Activated naive CD4-positive, alpha-beta T cell treated with anti-CD3 and anti-CD28 coated beads, Interleukin-2, amount 50 U/mL, for 16 hours (primary cell): ENCODE measurements around the gene DPEP2.
"Not testable (repeated sequence)": the region's sequence is repeated elsewhere in the genome, so short reads cannot be mapped to it uniquely, and the experiment has no call there.

Experiments
- DNase-seq: peaks from one replicate; pipeline ENCODE4 v3.0.0-alpha.2; 2020

Gene DPEP2, protein sequence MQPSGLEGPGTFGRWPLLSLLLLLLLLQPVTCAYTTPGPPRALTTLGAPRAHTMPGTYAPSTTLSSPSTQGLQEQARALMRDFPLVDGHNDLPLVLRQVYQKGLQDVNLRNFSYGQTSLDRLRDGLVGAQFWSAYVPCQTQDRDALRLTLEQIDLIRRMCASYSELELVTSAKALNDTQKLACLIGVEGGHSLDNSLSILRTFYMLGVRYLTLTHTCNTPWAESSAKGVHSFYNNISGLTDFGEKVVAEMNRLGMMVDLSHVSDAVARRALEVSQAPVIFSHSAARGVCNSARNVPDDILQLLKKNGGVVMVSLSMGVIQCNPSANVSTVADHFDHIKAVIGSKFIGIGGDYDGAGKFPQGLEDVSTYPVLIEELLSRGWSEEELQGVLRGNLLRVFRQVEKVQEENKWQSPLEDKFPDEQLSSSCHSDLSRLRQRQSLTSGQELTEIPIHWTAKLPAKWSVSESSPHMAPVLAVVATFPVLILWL

DNA sequence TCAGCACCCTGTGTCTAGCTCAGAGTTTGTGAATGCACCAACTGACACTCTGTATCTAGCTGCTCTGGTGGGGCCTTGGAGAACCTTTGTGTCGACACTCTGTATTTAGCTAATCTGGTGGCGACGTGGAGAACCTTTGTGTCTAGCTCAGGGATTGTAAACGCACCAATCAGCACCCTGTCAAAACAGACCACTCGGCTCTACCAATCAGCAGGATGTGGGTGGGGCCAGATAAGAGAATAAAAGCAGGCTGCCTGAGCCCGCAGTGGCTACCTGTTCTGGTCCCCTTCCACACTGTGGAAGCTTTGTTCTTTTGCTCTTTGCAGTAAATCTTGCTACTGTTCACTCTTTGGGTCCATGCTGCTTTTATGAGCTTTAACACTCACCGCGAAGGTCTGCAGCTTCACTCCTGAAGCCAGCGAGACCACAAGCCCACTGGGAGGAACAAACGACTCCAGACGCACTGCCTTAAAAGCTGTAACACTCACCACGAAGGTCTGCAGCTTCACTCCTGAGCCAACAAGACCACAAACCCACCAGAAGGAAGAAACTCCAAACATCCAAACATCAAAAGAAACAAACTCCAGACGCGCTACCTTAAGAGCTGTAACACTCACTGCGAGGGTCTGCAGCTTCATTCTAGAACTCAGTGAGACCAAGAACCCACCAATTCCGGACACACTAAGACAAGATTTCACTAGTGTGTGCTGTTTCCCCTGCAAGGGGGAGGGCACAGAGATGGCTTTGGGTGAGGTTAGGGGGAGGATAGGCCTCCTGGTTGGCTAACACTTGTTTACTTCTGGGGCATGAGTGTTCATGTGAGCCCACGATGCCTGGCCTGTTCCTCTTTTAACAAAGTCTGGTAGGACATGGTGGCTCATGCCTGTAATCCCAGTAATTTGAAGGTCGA is at the start of gene DPEP2:
DPEP2 (minus strand) TSS at position 706 of the 910 bp plus-strand sequence. CDS start 6,272 bp downstream, outside the sequence.
- peak; percentile 36 for DNase-seq

DNA sequence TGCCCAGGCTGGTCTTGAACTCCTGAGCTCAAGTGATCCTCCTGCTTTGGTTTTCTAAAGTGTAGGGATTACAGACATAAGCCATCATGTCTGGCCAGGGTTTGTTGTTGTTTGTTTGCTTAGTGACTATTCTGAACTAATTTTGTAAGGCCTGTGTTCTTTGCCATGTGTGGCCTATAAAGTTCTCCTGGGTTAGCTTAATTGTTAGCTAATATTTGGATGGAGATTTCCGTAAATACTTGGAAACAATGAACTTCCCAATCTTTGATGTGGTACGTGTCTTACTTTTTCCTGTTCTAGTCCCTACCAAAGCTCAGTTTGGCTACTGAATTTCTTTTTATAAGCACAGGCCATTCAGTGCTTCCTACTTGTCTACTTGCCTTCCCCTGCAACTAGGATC is 48.7 kb upstream of the DPEP2 start:
- DNase-seq = no peak

DNA sequence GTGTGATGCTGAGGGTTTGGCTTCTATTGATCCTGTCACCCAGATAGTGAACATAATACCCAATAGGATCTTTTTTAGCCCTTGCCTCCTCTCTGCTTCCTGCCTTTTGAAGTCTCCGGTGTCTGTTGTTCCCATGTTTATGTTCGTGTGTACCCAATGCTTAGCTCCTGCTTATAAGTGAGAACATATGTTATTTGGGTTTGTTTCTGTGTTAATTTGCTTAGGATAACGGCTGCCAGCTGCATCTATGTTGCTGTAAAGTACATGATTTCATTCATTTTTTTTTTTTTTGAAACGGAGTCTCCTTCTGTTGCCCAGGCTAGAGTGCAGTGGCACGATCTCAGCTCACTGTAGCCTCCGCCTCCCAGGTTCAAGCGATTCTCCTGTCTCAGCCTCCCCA is 46.8 kb upstream of the DPEP2 start:
- no peak for DNase-seq

DNA sequence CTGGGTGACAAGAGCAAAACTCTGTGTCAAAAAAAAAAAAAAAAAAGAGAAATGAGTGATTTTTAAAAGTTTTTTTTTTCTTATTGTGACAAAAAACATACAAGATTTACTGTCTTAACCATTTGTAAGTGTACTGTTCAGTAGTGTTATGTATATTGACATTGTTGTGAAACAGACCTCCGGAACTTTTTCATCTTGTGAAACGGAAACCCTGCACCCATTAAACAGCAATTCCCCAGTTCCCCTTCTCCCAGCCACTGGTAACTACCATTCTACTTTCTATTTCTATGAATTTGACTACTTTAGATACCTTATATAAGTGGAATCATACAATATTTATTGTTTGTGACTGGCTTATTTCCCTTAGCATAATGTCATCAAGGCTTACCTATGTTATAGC is 42.5 kb upstream of the DPEP2 start:
- no peak for DNase-seq

DNA sequence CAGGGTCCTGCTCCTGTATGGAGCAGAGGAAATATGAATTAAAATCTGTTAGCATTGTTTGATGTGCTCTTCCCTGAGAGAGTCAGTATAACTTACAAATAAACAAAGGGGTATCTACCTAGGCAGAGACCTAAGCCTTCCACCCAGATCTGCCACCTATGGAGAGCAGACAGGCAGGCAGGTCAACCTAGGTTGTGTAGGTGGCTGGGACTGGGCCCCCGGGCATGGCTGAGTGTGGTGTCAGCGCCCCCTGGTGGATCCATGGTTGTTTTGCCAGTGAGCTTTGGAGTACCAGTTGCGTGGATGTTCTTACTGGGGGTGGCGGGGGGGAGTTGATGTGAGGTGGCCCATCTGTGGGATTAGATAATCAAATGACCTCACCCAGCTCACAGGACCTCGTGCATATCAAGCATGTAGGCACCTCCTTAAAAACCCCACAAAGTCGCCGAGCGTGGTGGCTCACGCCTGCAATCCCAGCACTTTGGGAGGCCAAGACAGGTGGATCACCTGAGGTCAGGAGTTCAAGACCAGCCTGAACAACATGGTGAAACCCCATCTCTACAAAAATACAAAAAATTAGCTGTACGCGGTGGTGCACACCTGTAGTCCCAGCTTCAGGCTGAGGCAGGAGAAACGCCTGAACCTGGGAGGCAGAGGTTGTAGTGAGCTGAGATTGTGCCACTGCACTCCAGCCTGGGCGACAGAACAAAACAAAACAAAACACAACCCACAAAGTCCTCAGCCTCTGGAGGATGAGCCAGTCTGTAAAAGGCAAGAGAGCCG is 41.4 kb upstream of the DPEP2 start:
- peak; percentile 88 for DNase-seq

DNA sequence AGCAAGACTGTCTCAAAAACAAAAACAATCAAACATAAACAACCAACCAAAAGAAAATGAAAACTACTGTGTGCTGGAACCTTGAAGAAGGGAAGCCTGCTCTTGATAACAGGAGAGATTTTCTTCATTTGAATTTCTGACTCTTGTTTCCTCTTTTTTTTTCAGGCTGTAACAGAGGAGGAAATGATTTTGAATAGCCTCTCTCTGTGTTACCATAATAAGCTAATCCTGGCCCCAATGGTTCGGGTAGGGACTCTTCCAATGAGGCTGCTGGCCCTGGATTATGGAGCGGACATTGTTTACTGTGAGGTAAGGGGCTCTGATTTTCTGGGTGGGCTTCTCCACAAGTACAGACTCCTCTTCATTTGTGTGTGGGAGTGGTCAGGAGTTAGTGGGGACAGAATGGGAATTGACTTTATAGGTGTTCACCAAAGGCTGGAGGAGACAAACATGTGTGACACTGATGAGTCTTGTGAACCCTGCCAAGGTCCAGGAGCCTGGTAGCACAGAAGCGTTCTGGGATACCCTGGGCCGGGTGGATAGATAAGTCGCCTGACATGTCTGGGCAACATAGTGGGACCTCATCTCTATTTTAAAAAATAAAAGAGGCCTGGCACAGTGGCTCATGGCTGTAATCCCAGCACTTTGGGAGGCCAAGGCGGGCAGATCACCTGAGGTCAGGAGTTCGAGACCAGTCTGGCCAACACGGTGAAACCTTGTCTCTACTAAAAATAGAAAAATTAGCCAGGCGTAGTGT is 38.7 kb upstream of the DPEP2 start:
- DNase-seq = no peak

DNA sequence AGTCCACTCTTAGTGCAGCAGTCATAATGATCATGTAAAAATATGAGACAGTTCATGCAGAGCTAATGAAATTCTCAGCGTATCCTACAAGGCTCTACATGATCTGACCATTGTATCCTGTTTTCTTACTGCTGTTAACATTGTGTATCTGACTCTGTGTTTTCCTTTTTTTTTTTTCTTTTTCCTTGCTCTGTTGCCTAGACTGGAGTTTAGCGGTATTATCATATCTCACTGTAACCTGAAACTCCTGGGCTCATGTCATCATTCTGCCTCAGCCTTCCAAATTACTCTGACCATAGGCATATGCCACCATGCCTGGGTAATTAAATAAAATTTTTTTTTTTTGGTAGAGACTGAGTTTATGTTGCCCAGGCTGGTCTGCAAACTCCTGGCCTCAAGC is 35.9 kb upstream of the DPEP2 start:
- DNase-seq = no peak

DNA sequence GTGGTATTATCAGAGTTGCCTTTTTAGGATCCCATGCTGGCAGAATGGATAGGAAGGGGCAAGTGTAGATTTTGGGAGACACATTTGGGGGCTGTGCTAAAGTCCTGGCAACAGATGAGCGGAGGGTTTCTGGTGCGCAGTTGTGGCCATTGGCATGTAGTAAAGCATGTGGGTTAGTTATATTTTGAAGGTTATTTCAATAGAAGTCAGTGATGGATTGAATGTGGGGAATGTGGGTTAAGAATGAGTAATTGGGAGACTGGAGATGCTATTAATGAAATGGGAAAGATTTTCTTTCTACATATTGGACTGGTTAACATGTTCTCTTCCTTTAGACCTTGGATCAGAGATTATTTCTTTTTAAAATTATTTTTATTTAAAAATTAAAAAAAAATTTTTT is 33.8 kb upstream of the DPEP2 start:
- no peak for DNase-seq

DNA sequence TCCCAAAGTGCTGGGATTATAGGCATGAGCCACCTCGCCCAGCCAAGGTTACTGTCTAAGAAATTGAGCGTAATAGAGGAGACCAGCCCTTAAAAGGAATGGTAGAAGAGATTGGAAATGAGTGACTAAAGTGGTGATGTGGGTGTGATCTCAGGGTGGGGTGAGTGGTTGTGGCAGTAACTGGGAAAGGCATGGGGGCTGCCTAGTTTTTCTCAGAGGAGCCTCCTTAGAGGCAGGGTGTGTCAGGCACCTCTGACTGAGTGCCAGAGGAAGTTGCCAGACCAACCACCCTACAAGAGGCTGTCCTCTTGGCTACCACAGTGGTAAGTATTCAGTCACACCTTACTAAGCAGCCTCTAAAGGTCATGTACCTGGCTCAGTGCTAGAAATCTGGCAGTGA is 32.7 kb upstream of the DPEP2 start:
- no peak for DNase-seq

DNA sequence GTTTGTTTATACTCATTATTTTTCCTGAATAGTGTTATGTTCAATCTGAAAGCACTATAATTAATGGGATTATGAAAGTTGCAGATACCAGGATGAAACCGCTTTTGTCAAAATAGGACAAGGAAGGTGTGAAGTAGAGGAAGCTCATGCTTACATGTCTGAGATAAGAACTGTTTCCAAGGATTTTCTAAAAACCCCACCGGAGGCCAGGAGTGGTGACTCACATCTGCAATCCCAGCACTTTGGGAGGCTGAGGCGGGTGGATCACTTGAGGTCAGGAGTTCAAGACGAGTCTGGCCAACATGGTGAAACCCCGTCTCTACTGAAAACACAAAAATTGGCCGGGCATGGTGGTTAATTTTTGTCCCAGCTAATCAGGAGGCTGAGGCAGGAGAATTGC is 30.8 kb upstream of the DPEP2 start:
- DNase-seq = not testable (repeated sequence)

DNA sequence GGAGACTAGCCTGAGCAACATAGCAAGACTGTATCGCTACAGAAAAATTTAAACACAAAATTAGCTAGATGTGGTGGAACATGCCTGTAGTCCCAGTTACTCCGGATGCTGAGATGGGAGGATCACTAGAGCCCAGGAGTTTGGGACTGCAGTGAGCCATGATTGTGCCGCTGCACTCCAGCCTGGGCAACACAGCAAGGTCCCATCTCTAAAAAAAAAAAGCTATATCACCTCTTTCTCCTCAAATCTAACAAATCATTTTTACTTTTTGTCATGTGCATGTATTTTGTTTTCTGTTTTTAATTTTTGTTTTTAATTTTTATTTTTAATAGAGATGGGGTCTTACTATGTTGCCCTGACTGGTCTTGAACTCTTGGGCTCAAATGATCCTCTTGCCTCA is 29.7 kb upstream of the DPEP2 start:
- no peak for DNase-seq

DNA sequence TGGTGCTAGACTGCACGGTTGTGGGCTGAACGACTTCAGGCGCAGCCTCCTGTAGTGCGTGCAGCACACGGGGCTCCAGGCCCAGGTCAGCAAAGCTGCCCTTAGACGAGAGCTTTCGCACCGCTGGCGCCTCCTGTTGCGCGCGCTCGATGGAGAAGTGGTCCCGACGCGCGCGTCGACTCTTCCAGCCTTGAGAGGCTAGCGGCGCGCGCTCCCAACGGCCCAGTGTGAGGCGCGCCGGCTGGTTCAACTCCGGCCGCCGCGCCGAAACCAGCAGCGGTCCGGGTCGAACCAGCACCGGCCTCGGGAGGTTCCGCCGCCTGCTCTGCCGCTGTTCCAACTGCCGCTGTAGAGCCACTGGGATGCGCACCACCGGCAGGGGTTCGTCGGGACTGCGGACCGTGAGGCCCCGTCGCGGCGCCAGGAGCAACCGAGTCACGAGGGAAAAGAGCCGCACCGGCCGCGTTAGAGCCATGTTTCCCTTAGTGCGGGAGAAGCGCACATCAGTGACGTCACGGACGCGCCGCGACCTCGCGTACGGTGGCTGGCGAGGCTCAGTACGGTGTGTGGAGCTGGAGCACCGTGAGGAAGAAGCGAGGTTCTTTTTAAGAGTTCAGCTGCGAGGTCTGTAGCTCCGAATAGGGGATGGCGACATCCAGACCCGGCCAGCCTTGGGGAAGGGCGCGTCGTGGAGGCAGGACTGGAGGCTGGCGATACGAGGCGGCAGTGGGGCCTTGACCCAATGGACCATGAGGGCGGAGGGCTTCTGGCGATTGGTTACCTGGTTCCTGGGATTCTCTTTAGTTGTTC is 23.6 kb upstream of the DPEP2 start, which contains the start of the genes DDX28 and DUS2:
DDX28 (minus strand) TSS at position 505 of the 810 bp plus-strand sequence; CDS start at position 475, 30 bp downstream.
DUS2 (plus strand) TSS at position 557 of the 810 bp plus-strand sequence. CDS start 14,740 bp downstream, outside the sequence.
- peak; percentile 93 for DNase-seq

DNA sequence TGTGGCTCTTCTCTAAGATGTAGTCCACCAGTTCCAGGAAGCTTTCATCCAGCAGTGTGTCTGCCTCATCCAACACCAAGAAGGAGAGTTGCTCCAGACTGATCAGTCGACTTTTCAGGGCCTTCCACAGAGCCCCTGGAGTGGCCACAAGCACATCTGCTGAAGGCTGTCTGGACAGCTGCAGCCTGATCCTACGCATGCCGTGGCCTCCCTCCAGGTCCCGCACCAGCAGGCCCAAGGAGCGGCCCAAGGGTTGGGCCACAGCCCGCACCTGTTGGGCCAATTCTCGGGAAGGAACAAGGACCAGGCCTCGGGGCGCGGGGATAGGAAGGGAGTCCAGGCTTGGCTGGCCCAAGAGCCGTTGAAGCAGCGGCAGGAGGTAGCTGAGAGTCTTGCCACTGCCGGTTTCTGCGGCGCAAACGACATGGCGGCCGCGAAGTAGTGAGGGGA is 23.0 kb upstream of the DPEP2 start:
- DNase-seq = no peak

DNA sequence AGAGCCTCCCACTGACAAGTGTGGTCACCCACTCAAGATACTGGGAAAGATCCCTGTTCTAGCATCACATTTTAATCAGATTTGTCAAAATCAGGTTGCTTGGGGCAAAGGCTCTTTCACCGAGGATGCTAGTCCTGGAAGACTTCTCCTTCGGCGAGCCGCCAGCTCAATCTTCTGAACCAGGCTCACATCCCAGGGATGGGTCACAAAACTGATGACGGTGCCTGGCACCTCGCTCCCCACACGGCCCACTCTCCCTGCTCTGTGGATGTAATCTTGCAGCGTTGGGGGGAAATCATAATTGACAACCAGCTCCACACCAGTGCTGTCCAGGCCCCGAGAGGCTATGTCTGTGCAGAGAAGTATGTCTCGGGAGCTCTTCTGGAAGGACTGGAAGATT is 22.2 kb upstream of the DPEP2 start:
- DNase-seq = no peak

DNA sequence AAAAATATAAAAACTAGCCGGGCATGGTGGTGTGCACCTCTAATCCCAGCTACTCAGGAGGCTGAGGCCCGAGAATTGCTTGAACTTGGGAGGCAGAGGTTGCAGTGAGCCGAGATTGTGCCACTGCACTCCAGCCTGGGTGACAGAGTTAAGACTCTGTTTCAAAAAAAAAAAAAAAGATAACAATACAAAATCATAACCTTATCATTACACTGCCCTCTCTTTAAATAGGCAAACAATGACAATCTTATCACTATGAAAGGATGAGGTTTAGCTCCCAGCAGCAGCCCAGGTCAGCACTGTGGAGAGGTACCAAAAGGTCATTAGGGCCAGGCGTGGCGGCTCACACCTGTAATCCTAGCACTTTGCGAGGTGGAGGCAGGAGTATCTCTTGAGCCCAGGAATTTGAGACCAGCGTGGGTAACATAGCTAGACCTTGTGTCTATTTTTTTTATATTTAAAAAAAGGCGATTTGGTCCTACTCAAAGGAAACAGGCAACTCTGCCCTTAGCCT is 19.9 kb upstream of the DPEP2 start:
- no peak for DNase-seq

DNA sequence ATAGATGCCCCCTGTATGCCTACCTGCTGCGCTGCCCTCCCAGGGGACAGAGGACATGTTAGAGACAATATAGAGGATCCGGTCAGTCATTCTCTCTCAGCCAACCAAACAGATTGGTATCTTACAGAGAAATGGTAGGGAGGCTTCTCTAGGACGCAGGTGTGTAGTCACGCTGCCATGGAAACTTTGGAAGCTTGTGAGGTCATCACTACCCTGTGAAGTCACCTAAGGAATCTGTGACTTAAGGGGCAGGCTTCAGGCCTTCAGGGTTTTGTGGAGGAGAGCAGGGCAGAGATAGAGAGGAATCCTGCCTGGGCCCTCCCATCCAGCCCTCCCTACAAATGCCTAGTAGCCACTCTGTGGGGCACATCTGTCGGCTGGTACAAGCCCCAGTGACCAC is 16.4 kb upstream of the DPEP2 start, which contains the start of gene DPEP2NB:
DPEP2NB (minus strand) TSS at position 231 of the 400 bp plus-strand sequence; CDS start at position 90, 141 bp downstream.
- DNase-seq = no peak

DNA sequence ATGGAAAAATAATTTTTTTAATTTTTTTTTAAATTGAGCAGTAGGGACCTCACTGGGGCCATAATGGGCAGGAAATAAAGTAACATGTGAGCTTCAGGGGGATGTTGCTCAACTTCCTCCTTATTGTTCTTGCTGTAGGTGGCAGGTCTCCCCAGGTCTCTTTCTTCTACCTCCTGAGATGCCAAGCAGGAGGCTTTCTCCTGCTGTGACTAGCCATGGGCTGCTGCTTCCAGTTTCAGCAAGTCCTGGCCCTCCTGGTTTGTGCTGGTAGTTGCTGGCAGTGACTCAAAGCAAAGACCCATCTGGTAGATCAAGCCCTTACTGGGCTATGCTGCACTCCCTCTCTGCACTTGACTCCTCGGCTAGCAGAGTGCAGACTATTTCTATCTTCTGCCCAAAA is 14.2 kb upstream of the DPEP2 start:
- no peak for DNase-seq

DNA sequence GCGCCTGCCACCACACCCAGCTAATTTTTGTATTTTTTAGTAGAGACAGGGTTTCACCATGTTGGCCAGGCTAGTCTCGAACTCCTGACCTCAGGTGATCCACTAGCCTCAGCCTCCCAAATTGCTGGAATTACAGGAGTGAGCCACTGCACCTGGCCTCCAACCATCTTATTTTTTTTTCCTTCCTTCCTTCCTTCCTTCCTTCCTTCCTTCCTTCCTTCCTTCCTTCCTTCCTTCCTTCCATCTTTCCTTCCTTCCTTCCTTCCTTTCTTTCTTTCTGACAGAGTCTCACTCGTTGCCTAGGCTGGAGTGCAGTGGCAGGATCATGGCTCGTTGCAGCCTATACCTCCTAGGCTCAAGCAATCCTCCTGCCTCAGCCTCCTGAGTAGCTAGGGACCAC is 10.6 kb upstream of the DPEP2 start:
- DNase-seq = not testable (repeated sequence)

DNA sequence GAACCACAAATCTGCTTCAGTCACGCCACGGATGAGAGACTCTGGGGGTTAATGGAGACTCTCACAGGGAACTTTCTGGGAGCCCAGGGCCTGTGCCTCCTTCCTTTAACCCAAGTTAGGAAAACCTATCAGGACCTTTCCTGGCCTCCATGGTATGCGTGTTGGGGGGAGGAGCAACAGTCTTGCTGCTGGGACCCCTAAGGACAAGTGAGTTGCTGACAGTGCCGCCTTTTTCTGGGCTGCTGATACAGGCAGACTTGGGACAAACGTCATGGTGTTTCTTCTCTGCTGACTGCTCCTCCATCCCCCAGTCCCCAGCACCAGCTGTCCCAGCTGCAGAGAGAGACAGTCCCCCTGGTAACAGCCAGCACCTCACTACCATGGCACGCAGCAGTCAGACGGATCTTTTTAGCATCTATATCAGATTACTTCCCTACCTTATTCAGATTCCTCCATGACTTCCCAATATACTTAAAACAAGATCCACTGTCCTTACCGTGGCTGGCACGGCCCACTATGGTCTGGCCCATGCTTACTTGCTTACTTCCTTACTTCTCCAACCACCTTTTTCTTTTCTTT is 10.0 kb upstream of the DPEP2 start:
- DNase-seq = no peak

DNA sequence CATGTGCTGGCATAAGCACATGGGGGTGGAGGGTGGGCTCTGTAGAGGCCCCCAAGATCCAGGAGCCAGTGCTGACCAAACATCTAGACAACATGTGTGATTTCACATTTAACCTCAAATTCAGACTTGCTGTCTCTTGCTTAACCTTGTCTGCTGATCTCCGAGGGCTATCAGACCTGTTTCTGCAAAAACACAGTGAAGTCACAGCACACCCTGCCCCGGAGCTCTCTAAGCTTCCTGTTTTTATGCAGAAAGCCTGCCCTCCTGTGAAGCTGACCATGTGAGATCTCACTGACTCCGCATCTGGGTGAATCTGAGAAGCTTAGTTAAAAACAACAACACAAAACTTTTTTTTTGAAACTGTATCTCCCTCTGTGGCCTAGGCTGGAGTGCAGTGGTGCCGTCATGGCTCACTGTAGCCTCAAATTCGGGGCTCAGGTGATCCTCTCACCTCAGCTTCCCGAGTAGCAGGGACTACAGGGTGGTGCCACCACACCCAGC is 6.6 kb upstream of the DPEP2 start:
- DNase-seq = no peak
